NCI-H2227 treated with DMSO at 0.1 percent for 48 hours (cell line): ENCODE results near the gene NAGK.

ENCODE experiments used
- DNase-seq: peaks from one replicate; lab custom pipeline; 2025; lab: John Stamatoyannopoulos, UW

The NAGK gene

DNA sequence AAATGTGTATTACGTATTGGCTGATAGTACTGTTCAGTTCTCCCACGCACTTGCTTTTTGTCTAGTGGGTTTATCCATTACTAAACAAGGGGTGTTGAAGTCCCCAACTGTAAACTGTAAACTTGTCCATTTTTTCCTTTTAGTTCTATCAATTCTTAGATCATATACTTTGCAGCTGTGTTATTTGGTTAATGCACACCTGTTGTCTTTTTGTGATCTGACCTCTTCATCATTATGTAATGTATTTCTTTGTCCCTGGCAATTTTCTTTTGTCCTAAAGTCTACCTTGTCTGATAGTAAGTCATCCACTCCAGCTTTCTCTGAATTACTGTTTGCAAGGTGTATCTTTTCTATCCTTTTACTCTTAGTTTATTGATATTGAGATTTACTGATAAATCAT, 39.6 kb downstream of the NAGK start:
- DNase-seq: no peak

DNA sequence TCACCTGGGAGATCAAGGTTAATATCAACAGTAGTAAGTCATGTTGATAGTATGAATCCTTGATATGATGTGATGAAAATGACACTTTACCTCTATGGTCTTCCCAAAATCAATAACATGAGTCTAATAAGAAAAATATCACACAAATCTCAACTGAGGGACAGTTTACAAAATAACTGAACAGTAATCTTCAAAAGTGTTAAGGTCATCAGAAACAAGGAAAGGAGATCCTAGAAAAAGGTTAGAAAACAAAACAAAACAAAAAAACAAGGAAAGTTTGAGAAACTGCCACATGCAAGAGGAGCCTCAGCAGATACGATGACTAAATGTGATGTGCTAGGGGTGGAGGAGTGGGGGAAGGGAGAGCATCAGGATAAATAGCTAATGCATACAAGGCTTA, 45.4 kb downstream of the NAGK start:
- DNase-seq: no peak

DNA sequence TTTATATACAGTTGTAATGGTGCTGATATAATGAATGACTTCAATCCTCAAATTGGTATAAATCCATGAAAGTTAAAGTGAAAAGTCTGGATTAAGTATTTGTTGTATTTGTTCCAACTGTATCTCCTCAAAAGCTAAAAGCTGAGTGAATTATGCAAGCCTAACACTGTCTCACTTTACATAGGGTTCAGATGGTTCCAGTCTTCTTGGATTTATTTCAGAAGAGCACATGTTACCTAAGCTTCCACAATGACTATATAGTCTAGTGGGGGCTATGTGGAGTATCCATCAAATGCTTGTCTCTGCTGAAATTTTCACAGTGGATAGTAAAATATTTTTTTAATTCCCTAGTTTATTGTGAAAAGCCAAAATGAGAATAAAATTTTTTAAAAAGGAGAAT, 48.6 kb downstream of the NAGK start:
- DNase-seq: no peak

- no peak for DNase-seq
Measured at GRCh38 chr2:71120195-71120594, 51.7 kb downstream of the NAGK start.

DNA sequence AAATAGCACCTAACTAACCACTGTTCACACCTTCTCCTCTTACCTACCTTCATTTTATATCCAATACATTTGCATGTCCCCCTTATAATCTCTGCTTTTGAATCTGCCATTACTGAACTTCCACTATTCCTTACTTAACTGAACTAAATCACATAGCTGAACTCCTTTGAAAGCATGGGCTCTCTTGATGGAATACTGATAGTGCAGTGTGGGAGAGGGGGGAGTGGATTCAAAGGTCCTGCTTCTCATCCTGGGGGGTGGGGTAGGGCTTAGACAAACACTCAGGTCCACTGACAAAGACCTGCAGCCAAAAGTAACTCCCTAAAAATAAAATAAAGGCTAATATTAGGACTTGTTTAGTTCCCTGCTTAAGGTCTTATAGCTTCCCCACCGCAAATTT, 53.0 kb downstream of the NAGK start:
- DNase-seq: no peak

GRCh38 chr2:71122387-71123298, 54.2 kb downstream of the NAGK start:
- DNase-seq: no peak

GRCh38 chr2:71125506-71126294, 57.3 kb downstream of the NAGK start:
- no peak for DNase-seq

DNA sequence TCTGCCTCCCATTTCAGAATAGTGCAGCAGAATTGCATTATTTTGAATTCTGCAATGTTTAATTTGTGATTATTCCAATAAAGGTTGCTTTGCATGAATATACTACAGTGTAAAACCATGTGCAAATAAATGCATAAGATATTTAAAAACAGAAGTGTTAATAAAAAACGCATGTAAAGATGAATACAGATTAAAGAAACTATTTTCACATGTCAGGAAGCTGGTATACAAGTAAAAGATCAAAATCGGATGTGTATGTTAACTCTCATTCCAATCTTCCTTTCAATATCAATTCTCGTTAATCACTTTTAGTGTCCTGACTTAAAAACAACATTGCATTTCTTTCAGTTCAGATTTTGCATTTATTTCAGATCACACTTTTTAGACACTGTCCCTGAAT, 58.5 kb downstream of the NAGK start:
- DNase-seq: no peak
